Heart left ventricle (tissue), 13 donors: Measurements from ENCODE around the gene ANKRD44.

ENCODE experiments used
- CTCF ChIP-seq, 12 donors: fragments of 200-600 bp; sonication (generic) in 4 of 12; IDR thresholded peaks; one replicate each; pipeline versions ENCODE4 v1.5.0 to v1.8.0; 2018 to 2022; ENCODE audit warnings: antibody characterized with exemption in 12 of 12, mild to moderate bottlenecking in 5 of 12
- POLR2A ChIP-seq, 2 donors: fragments of 450-650 bp; IDR thresholded peaks; one replicate each; pipeline ENCODE4 v1.6.1; 2017; ENCODE audit warnings: antibody characterized with exemption in 2 of 2, mild to moderate bottlenecking in 2 of 2, moderate library complexity in 2 of 2
- donor health status: ischemic (EF 13 %, LVEDD 7.1; RV severe dilation, severe dysfunction).
- donor health status: DM: no; HTN: yes; CAD: no.
- donor health status: DM: no; HTN: no; CAD: no.
- donor health status: ischemic (EF 25% LVEDD 6.9; RV normal size, moderate dysfunction).
- donor health status: ischemic (EF 25% LVEDD 5.7; RV mildly dilated, moderate dysfunction).
- donor health status: ischemic (EF 35%, LVEDD 5.7; RV mildly dilated, moderate dysfunction).
- donor health status: nonischemic (EF 11% LVEDD 7.7; RV severe dilation, severe dysfunction).
- donor health status: DM: yes; HTN: yes; CAD: no.
- donor health status: PGD.
- donor health status: ischemic (EF 29% LVEDD 5.4; RV normal size, mild dysfunction).
- donor health status: nonischemic (EF 23%, LVEDD 6.1; RV moderate dilation, normal function).

- TF ChIP-seq POLR2A (IDR thresholded peaks at IDR 0.05) (no peak), CTCF (IDR thresholded peaks at IDR 0.05) (no peak)
Measured at GRCh38 chr2:197128126-197128525, 182.5 kb downstream of the ANKRD44 start.
